HG03342 (cell line): ENCODE results near the gene MUC2.

ENCODE experiments used
- ATAC-seq: cut with Tn5 transposase; IDR thresholded peaks from one replicate; pipeline ENCODE4 v1.9.1; 2021; ENCODE audit warnings: mild to moderate bottlenecking, moderate library complexity; ENCODE audit not compliant: unreplicated experiment

MUC2 gene

GRCh38 chr11:1074244-1075221 is at the start of gene MUC2:
MUC2 (plus strand) TSS chr11:1074874.
- ATAC-seq = no peak

GRCh38 chr11:1025410-1026162 is 49.1 kb upstream of the MUC2 start:
- ATAC-seq = no peak

- ATAC-seq = no peak
Measured at GRCh38 chr11:1026163-1026450, 48.6 kb upstream of the MUC2 start.

GRCh38 chr11:1026641-1027482 is 47.8 kb upstream of the MUC2 start:
- ATAC-seq = no peak

GRCh38 chr11:1027483-1028290 is 47.0 kb upstream of the MUC2 start:
- no peak for ATAC-seq

DNA sequence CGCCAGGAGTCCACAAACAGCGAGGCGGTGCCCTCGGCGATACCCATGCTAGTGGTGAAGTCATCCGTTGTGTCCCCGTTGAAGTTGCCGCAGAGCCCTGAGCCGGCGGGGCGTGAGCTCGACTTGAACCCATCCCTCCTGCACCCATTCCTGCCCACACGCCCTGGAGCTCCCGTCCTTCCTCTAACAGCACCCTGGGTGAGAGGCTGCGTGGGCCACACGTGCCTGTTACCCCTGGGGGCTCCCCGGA is 46.5 kb upstream of the MUC2 start:
- no peak for ATAC-seq

DNA sequence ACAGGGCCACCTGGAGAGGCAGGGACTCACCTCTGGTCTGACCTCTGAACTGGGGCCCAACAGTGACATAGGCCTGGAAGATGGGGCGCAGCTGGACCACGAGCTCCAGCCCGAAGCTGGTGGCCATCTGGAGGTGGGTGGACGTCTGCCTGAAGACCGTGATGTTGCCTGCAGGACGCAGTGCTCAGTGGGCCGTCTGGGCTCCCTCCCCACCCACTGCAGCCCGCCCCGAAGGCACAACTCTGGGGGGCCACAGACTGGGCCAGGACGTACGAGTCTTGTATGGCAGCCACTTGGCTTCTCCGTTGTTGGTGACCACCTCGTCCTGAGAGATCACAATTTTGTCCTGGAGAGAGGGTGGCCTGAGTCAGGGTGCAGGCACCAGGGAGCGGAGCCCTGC is 46.1 kb upstream of the MUC2 start:
- no peak for ATAC-seq

DNA sequence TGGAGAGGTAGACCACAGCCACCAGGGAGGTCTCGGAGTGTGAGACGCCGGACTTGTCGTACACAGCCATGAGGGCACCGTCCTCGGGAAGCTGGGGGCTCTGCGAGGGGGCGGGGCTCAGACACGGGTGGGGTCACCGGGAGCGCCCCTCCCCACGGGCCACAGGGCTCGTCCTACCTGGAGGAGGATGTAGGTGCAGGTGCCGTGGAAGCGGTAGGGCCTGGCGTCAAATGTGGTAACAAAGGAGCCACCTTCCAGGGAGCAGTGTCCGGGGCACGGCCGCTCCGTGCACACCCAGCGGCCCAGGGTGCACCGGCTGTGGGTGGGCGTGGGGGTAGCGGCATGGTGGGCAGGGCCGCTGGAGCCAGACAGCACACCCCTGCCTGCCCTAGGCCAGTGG is 45.6 kb upstream of the MUC2 start:
- ATAC-seq = no peak

- ATAC-seq = no peak
Measured at GRCh38 chr11:1029654-1030053, 45.0 kb upstream of the MUC2 start.

- ATAC-seq = no peak
Measured at GRCh38 chr11:1030086-1030485, 44.6 kb upstream of the MUC2 start.

DNA sequence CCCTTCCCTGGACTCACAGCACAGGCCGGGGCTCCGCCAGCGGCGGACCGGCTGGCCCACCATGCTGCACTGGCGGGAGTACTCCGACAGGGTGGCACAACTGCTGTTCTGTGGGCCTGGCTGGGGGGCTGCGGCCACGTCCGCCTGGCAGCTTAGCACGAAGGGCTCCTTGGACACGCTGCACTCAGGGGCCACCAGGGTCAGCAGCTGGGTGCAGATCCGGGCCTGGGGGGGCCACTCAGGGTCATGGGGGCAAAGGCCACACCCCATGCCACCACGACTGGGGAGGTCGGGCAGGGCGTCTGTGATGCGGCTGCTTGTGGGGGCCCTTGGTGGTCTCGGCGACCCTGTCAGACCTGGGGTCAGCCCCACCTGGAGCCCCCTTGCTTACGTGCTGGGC is 44.1 kb upstream of the MUC2 start:
- no peak for ATAC-seq

GRCh38 chr11:1031121-1031899 is 43.4 kb upstream of the MUC2 start:
- ATAC-seq = no peak

DNA sequence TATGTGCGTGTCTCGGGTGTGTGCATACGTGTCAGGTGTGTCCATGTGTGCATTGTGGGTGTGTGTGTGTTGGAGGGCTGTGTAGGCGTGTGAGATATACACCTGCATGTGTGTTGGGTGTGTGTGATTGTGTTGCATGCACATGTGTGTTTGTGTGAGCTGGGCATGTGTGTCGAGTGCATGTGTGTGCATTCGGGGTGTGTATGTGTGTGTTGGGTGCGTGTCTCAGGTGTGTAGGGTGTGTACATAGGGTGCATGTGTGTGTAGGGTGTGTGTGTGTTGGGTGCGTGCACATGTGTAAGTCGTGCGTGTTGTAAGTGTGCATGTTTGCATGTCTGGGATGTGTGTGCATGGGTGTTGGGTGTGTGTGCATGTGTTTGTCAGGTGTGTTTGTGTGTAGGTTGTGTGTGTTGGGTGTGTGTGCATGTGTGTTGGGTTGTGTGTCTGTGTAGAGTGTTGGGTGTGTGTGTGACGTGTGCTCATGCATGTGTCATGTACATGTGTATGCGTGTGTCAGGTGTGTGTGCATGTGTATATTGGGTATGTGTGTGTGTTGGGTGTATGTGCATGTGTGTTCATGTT is 42.3 kb upstream of the MUC2 start:
- no peak for ATAC-seq

- ATAC-seq = no peak
Measured at GRCh38 chr11:1033016-1033798, 41.5 kb upstream of the MUC2 start.

- ATAC-seq = no peak
Measured at GRCh38 chr11:1034001-1034400, 40.7 kb upstream of the MUC2 start.

GRCh38 chr11:1034456-1035295 is 40.0 kb upstream of the MUC2 start:
- ATAC-seq = no peak

DNA sequence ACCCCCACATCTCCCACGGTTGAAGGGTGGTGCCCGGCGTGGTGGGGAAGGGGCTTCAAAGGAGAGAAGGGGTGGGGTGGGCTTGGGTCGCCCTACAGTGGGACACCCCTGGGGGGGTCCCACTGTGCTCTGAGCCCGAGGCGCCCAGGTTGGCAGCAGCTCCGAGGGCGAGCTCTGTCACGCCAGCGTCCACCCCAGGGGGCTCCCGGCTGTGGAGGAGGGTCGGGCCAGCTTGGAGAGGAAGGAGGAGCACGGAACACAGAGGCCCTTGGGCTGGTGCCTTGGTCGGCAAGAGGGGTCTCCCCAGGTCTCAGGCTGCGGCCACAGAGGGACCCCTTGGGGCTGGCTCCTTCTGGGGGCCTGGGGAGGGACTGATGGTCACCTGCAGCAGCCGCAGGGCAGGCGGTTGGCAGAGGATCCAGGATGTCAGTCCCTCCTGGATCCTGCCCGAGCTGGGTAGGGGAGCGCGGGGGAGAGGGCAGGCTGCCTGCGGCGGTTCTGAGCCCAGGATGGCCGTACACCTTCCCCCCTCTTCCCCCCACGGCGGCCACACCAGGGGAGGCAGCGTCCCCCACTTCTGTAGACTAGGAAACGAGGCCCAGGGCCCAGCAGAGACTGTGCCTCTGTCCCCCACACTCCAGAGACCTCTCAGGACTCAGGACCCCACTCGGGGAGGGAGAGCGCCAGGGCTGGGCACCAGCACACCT is 38.9 kb upstream of the MUC2 start:
- no peak for ATAC-seq
